PC-3 (cell line): ENCODE data around the gene TWNK. TPM values are rescaled to one million over a fixed set of nuclear protein-coding genes. Genes with fewer than 3 reads are reported as not detected.

Source experiments
- ATAC-seq: fragments of 200-7000 bp; cut with Tn5 transposase; 2 replicates; pipeline ENCODE4 v1.9.1; 2020; ENCODE audit warnings: mild to moderate bottlenecking, moderate library complexity
- BruUV-seq: library from RNA; stranded (reverse); fragments of 400-500 nt; replicated peaks from 2 replicates; lab custom pipeline; 2021; lab: Mats Ljungman, UMichigan
- CTCF ChIA-PET: fragments of 300-600 bp; sonication (Branson Sonifier 250); formaldehyde crosslinking; loops from one replicate; lab custom pipeline; 2022; ENCODE audit warnings: antibody characterized with exemption; lab: Charles Lee
- POLR2A ChIA-PET: fragments of 300-600 bp; sonication (Branson Sonifier 250); formaldehyde crosslinking; loops from one replicate; lab custom pipeline; 2022; ENCODE audit warnings: antibody characterized with exemption; ENCODE audit not compliant: unreplicated experiment; lab: Charles Lee
- DNase-seq: peaks from one replicate; pipeline ENCODE4 v3.0.0-alpha.2; 2015
- H2AFZ ChIP-seq: fragments of 300-600 bp; sonication (generic); 2 replicates; pipeline ENCODE4 v1.6.0; 2016; ENCODE audit warnings: antibody characterized with exemption, low read length
- H3F3A ChIP-seq: fragments of 300-600 bp; sonication (generic); one replicate; pipeline ENCODE4 v1.6.0; 2017; ENCODE audit warnings: antibody characterized with exemption, low read length, control low read depth, mild to moderate bottlenecking; ENCODE audit not compliant: unreplicated experiment
- H3K27ac ChIP-seq: fragments of 300-600 bp; sonication (generic); 2 replicates; pipeline ENCODE4 v1.5.1; 2016; ENCODE audit warnings: mild to moderate bottlenecking, low read length
- H3K27me3 ChIP-seq: fragments of 300-600 bp; sonication (generic); 2 replicates; pipeline ENCODE4 v1.6.1; 2016; ENCODE audit warnings: low read length, mixed read lengths
- H3K36me3 ChIP-seq: fragments of 300-600 bp; sonication (generic); 2 replicates; pipeline ENCODE4 v1.6.1; 2016; ENCODE audit warnings: low read depth, mixed run types, low read length, mixed read lengths
- H3K4me1 ChIP-seq: fragments of 300-600 bp; sonication (generic); 2 replicates; pipeline ENCODE4 v1.5.1; 2016; ENCODE audit warnings: low read length; ENCODE audit not compliant: insufficient read depth
- H3K4me2 ChIP-seq: fragments of 300-600 bp; sonication (generic); 2 replicates; pipeline ENCODE4 v1.6.0; 2016; ENCODE audit warnings: low read length
- H3K4me3 ChIP-seq: fragments of 300-600 bp; sonication (generic); 2 replicates; pipeline ENCODE4 v1.5.1; 2016; ENCODE audit warnings: mild to moderate bottlenecking, low read length, mixed read lengths
- H3K79me2 ChIP-seq: fragments of 300-600 bp; sonication (generic); 2 replicates; pipeline ENCODE4 v1.6.1; 2017; ENCODE audit warnings: low read length, mixed read lengths
- H3K9ac ChIP-seq: fragments of 300-600 bp; sonication (generic); 2 replicates; pipeline ENCODE4 v1.6.0; 2016; ENCODE audit warnings: mild to moderate bottlenecking, low read length
- H3K9me2 ChIP-seq: fragments of 300-600 bp; sonication (generic); replicated peaks from 2 replicates; pipeline ENCODE4 v1.6.1; 2016; ENCODE audit warnings: mixed run types, low read length, mixed read lengths
- H3K9me3 ChIP-seq: fragments of 300-600 bp; sonication (generic); 2 replicates; pipeline ENCODE4 v1.6.1; 2016; ENCODE audit warnings: low read length, mixed read lengths
- H4K20me1 ChIP-seq: fragments of 300-600 bp; sonication (generic); 2 replicates; pipeline ENCODE4 v1.6.1; 2016; ENCODE audit warnings: low read length, mixed read lengths
- EZH2 ChIP-seq: fragments of 300-600 bp; sonication (generic); IDR thresholded peaks from one replicate; pipeline ENCODE4 v1.6.1; 2017; ENCODE audit warnings: antibody characterized with exemption, mild to moderate bottlenecking, low read length; ENCODE audit not compliant: unreplicated experiment
- EZH2phosphoT487 ChIP-seq: fragments of 300-600 bp; sonication (generic); IDR thresholded peaks from 2 replicates; pipeline ENCODE4 v1.6.1; 2018; ENCODE audit warnings: mild to moderate bottlenecking, antibody characterized with exemption, low read length, borderline replicate concordance
- intact Hi-C: fragments of 100-400 bp; cut with micrococcal nuclease; formaldehyde crosslinking; loops from 2 replicates; pipeline ENCODE4 v1.9.0; 2023
- total RNA-seq: library from RNA; depleted of rRNA; stranded (reverse); fragments of >200 nt; gene quantifications from 2 replicates; pipeline ENCODE4 v1.2.3, GENCODE V29; 2014
- TF ChIP-seq, protein P1 (sequence below): fragments of 300-600 bp; sonication (generic); conservative IDR thresholded peaks from 2 replicates; pipeline ENCODE4 v1.5.1; 2017; ENCODE audit warnings: antibody characterized with exemption, low read depth, mild to moderate bottlenecking, low read length

The TWNK gene
- total RNA-seq, 1 experiment from 2014 or later = 7.5 TPM

DNA sequence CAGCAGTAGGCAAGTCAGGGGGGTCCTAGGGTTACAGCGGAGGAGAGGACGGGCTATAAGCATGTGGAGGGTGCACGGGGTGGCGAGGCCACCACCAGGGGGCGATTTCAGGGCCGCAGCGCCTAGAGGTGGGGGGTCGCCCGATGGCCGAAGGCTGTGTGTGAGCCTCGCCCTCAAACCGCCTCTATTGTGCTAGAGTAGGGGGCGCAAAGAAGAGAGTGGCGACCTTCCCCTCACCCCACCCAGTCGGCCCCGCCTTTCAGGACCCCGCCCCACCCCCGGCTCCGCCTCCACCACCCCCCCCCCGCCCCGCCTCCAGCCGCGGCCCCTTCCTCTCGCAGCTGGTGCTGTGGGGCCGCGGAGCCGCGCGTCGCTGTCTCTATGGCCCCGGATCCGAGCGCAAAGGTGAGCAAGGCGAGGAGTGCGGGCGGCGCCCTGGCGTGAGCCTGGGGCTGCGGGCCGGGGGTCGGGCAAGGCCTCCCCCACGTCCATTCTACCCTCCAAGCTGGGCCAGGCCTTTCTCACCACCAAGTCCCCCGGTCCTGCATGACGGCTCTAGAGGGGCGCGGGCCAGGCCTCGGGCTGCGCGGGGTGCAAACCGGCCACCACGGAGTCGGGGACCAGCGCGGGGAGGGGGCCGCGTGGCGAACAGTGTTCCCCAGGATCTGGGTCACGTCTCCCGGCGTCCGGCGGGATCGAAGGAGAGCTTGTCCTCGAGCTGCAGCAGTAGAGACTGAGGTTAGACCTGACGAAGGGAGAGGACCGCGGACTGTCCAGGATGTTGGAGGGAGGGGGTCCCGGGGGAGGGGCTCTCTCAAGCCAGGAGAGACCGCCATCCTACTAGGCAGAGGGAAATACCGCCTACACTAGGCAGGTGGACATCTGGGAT lies 17.9 kb upstream of the TWNK start, which contains the start of gene SEMA4G:
TSS of gene SEMA4G (plus strand) at position 318 of the 889 bp plus-strand sequence. CDS start 3,409 bp downstream, outside the sequence.
- Histone ChIP-seq H3F3A (no peaks in the 10 kb centered on the region), H3K36me3 (no peaks in the 10 kb centered on the region; the same call in 1 of the 2 replicates), H3K9ac (peak within 1 kb of the TSS; percentile 34), H4K20me1 (no peaks in the 10 kb centered on the region), H3K9me3 (no peaks in the 10 kb centered on the region), H3K27ac (no peak within 1 kb of the TSS), H2AFZ (peak within 1 kb of the TSS; percentile 89), H3K27me3 (no peaks in the 10 kb centered on the region), H3K4me3 (peak within 1 kb of the TSS; percentile 77), H3K9me2 (no peaks in the 10 kb centered on the region), H3K4me1 (peaks cover 6% of the 10 kb centered on the region; the same call in 1 of the 2 replicates), H3K79me2 (no peaks in the 10 kb centered on the region), H3K4me2 (peak within 1 kb of the TSS; percentile 99)
- POLR2A ChIA-PET = no interaction called here
- intact Hi-C loops = no loop called here
- CTCF ChIA-PET = interaction anchor here (0.7 kb wide), 1 partner anchor 73 kb away, joined by 5 read pairs; no protein-coding TSS in a partner anchor
- no TSS peak for BruUV-seq
- TF ChIP-seq EZH2phosphoT487 (no peak), EZH2 (no peak)
- TF ChIP-seq, protein P1, sequence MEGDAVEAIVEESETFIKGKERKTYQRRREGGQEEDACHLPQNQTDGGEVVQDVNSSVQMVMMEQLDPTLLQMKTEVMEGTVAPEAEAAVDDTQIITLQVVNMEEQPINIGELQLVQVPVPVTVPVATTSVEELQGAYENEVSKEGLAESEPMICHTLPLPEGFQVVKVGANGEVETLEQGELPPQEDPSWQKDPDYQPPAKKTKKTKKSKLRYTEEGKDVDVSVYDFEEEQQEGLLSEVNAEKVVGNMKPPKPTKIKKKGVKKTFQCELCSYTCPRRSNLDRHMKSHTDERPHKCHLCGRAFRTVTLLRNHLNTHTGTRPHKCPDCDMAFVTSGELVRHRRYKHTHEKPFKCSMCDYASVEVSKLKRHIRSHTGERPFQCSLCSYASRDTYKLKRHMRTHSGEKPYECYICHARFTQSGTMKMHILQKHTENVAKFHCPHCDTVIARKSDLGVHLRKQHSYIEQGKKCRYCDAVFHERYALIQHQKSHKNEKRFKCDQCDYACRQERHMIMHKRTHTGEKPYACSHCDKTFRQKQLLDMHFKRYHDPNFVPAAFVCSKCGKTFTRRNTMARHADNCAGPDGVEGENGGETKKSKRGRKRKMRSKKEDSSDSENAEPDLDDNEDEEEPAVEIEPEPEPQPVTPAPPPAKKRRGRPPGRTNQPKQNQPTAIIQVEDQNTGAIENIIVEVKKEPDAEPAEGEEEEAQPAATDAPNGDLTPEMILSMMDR = peak; percentile 59
- DNase-seq (peak; percentile 34), ATAC-seq (peak; percentile 82)

DNA sequence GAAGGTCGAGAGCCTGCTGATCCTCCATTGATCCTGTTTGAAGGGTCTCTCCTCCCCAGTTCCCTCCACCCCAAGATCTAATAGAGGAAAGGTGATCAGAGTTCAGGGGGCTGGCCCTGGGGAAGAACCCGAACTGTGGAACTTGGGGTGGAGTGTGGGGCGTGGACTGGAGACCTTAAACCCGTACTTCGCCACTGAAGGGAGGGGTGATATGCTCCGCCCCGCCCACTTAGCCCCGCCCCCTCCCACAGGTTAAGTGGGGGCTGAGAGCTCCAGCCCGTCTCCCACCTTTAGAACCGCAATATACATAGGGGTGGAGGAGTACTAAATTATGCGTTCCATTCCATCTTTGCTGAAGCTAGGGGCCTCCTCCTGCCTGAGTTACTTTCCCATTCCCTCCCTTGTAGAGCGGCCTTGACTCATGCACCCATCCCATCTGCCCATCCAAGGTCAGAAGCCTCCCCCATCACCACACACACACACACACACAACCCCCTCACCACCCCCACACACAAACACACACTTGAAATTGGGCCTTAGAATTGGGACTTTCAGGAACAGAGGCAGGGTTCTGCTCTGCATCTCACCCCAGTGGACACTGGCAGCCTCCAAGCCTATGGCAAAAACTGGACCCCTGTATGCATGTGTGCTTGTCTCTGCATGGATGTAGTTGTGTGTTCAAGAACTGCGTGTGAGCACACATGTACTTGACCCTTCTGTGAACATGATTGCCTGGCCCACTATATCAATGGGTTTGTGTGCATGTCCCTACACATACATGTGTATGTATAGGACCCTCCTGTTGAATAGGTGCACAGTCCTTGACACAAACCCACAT lies 17.0 kb upstream of the TWNK start:
- peak overlapping the region; percentile 66 for H3K4me3 ChIP-seq
- H3K36me3 ChIP-seq = no peaks in the 10 kb centered on the region; the same call in 1 of the 2 replicates
- no peak overlapping the region for H3K9ac ChIP-seq
- H4K20me1 ChIP-seq = no peaks in the 10 kb centered on the region
- H3K9me3 ChIP-seq = no peaks in the 10 kb centered on the region
- H3K27me3 ChIP-seq = no peaks in the 10 kb centered on the region
- TF ChIP-seq EZH2phosphoT487 = no peak
- TF ChIP-seq, protein P1 = no peak
- TF ChIP-seq EZH2 = no peak
- peak overlapping the region; percentile 89 for H2AFZ ChIP-seq
- no TSS peak for BruUV-seq
- intact Hi-C loops = no loop called here
- no peaks in the 10 kb centered on the region for H3F3A ChIP-seq
- DNase-seq = no peak
- no peaks in the 10 kb centered on the region for H3K9me2 ChIP-seq
- POLR2A ChIA-PET = no interaction called here
- no peaks in the 10 kb centered on the region for H3K79me2 ChIP-seq
- H3K4me2 ChIP-seq = peak overlapping the region; percentile 99
- CTCF ChIA-PET = interaction anchor here (0.7 kb wide), 1 partner anchor 72 kb away, joined by 5 read pairs; no protein-coding TSS in a partner anchor
- H3K27ac ChIP-seq = no peak overlapping the region
- no peak for ATAC-seq
- peaks cover 6% of the 10 kb centered on the region; the same call in 1 of the 2 replicates for H3K4me1 ChIP-seq
